ENCODE measurements around the gene UTF1.

UTF1 gene

GRCh38 chr10:133210398-133211140 is 19.4 kb upstream of the UTF1 start:
- DNase-seq (ENCODE audit: low read depth), result no peak
- TF ChIP-seq CTCF (IDR thresholded peaks at IDR 0.05; ENCODE audit: low read length, missing control alignments), result no peak

DNA sequence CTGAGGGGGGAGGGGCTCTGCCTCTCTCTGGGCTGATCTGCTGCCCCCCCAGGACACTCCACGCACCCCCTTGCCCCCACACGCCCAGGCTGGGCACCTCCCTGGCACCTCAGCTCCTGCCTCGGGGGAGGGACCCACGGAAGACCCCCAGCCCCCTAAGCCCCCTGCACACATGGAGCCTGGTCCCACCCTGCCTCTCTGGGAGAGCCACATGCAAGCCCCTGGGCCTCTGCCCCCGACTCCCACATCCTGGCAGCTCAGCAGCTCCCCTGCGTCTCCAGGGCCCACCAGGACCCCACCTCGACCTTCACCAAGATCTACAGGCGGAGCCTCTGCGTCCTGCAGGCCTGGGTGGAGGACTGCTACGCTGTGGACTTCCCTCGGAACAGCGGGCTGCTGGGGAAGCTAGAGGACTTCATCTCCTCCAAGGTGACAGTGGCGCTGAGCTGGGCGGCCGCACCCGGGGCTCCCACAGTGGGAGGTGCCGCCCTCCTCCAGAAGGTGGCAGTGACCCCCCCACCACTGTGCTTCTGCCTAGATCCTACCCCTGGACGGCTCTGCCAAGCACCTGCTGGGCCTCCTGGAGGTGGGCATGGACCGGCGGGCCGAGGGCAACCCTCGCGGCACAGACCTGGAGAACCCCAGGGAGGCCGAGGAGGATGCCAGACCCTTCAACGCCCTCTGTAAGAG is 18.7 kb upstream of the UTF1 start:
- no peak overlapping the region for H3K4me3 ChIP-seq (replicated peaks; ENCODE audit: low read depth, low read length)
- DNase-seq (ENCODE audit: low read depth), result no peak
- TF ChIP-seq CTCF (IDR thresholded peaks at IDR 0.05; ENCODE audit: low read length, missing control alignments), result no peak

More at GRCh38 chr10:133210398-133211140, 19.4 kb upstream of the UTF1 start:
- no peak overlapping the region for H3K4me3 ChIP-seq (replicated peaks; ENCODE audit: low read depth, low read length)

- H3K4me3 ChIP-seq (replicated peaks; ENCODE audit: low read depth, low read length), result no peak overlapping the region
- no peak for DNase-seq (ENCODE audit: low read depth)
- no peak for TF ChIP-seq CTCF (IDR thresholded peaks at IDR 0.05; ENCODE audit: low read length, missing control alignments)
Observed at GRCh38 chr10:133211959-133212852, 17.8 kb upstream of the UTF1 start.

DNA sequence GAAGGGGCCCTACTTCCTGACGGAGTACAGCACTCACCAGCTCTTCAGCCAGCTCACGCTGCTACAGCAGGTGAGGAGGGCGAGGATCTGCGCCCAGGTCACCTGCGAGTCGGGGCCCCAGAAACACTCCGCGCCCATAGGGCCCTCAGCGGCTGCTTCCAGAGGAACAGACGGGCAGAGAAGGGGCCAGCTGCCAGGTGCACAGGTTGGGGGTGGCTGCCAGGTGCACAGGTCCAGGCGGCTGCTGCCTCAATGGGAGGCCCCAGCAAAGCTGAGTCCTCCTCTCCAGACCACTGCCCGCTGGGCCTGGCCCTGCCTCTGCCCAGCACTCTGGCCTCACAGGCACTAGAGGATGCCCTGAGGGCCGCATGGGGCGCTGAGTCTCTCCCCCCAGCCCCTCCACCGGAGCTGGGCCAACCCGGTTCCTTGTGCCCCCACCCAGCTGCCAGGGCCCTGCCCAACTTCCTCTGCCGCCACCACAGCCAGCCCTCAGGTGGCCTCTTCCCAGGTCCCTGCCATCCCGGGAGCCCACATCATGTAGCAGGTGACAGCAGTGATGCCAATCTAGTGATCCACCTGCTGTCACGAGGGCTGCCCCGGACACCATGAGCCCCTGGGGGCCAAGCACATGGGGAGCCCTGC is 17.0 kb upstream of the UTF1 start:
- H3K4me3 ChIP-seq (replicated peaks; ENCODE audit: low read depth, low read length), result no peak overlapping the region
- no peak for TF ChIP-seq CTCF (IDR thresholded peaks at IDR 0.05; ENCODE audit: low read length, missing control alignments)
- DNase-seq (ENCODE audit: low read depth), result no peak

- DNase-seq (ENCODE audit: low read depth), result no peak
- no peak for TF ChIP-seq CTCF (IDR thresholded peaks at IDR 0.05; ENCODE audit: low read length, missing control alignments)
- no peak overlapping the region for H3K4me3 ChIP-seq (replicated peaks; ENCODE audit: low read depth, low read length)
Observed at GRCh38 chr10:133213641-133214467, 16.2 kb upstream of the UTF1 start.

All from fibroblast of pulmonary artery (primary cell).